Panc1 (cell line): ENCODE data around the gene IL36RN. TPM values are rescaled to one million over a fixed set of nuclear protein-coding genes. Genes with fewer than 3 reads are reported as not detected.

Source experiments
- ATAC-seq: fragments of 200-7000 bp; cut with Tn5 transposase; 2 replicates; pipeline ENCODE4 v1.9.1; 2020; ENCODE audit warnings: mild to moderate bottlenecking, moderate library complexity
- BruUV-seq: library from RNA; stranded (reverse); fragments of 400-500 nt; replicated peaks from 2 replicates; lab custom pipeline; 2021; lab: Mats Ljungman, UMichigan
- CTCF ChIA-PET: fragments of 300-600 bp; sonication (Branson Sonifier 250); formaldehyde crosslinking; loops from one replicate; lab custom pipeline; 2022; ENCODE audit warnings: antibody characterized with exemption; lab: Charles Lee
- POLR2A ChIA-PET: fragments of 300-600 bp; sonication (Branson Sonifier 250); formaldehyde crosslinking; loops from one replicate; lab custom pipeline; 2022; ENCODE audit warnings: antibody characterized with exemption; lab: Charles Lee
- DNase-seq: peaks from one replicate; pipeline ENCODE4 v3.0.0-alpha.2; 2010; ENCODE audit warnings: low read depth, low spot score
- H3K27ac ChIP-seq: 2 replicates; pipeline ENCODE4 v1.5.1; 2011; ENCODE audit warnings: mild to moderate bottlenecking, low read length, inconsistent platforms
- H3K27me3 ChIP-seq: fragments of 200-500 bp; sonication (Bioruptor generic); 2 replicates; pipeline ENCODE4 v1.6.0; 2014; ENCODE audit warnings: low read length, inconsistent platforms; ENCODE audit not compliant: control insufficient read depth, insufficient read depth
- H3K36me3 ChIP-seq: fragments of 200-500 bp; sonication (Bioruptor generic); 2 replicates; pipeline ENCODE4 v1.5.1; 2014; ENCODE audit warnings: inconsistent platforms, mild to moderate bottlenecking, low read length, moderate library complexity; ENCODE audit not compliant: control insufficient read depth, insufficient read depth
- H3K4me1 ChIP-seq: 2 replicates; pipeline ENCODE4 v1.5.1; 2011; ENCODE audit warnings: inconsistent platforms, mild to moderate bottlenecking, low read length, moderate library complexity; ENCODE audit not compliant: control insufficient read depth, insufficient read depth
- H3K4me3 ChIP-seq, 2 experiments: 2 replicates each; pipeline ENCODE4 v1.5.1; 2011 to 2012; ENCODE audit warnings: low read depth in 2 of 2, low read length in 2 of 2, mild to moderate bottlenecking in 2 of 2, inconsistent platforms in 1 of 2, moderate library complexity in 1 of 2
- H3K9me3 ChIP-seq: fragments of 200-500 bp; sonication (Bioruptor generic); 2 replicates; pipeline ENCODE4 v1.5.1; 2014; ENCODE audit warnings: low read depth, mild to moderate bottlenecking, inconsistent platforms, low read length, moderate library complexity; ENCODE audit not compliant: control insufficient read depth, insufficient read depth
- POLR2AphosphoS5 ChIP-seq: IDR thresholded peaks from 2 replicates; pipeline ENCODE4 v1.6.1; 2012; ENCODE audit warnings: mild to moderate bottlenecking, low read depth, low read length, moderate library complexity
- SIN3A ChIP-seq: IDR thresholded peaks from 2 replicates; pipeline ENCODE4 v1.6.1; 2012; ENCODE audit warnings: low read depth, mild to moderate bottlenecking, low read length, moderate library complexity, borderline replicate concordance; ENCODE audit not compliant: insufficient read depth
- TCF7L2 ChIP-seq: IDR thresholded peaks from 2 replicates; pipeline ENCODE4 v1.6.1; 2011; ENCODE audit warnings: mild to moderate bottlenecking, low read depth, low read length, inconsistent platforms
- in situ Hi-C: cut with HindIII; loops from 2 replicates; pipeline ENCODE4 v1.10.0; 2016; ENCODE audit warnings: low sequenced_read_pairs, low pct_unique_long_range_greater_than_20kb
- intact Hi-C: fragments of 100-400 bp; cut with micrococcal nuclease; formaldehyde crosslinking; loops from one replicate; pipeline ENCODE4 v1.10.0; 2022; ENCODE audit not compliant: unreplicated experiment
- total RNA-seq: library from RNA; stranded (reverse); gene quantifications from one replicate; pipeline ENCODE4 v1.2.1, GENCODE V29; 2021; ENCODE audit not compliant: unreplicated experiment
- TF ChIP-seq, protein P1 (sequence below), 2 experiments: IDR thresholded peaks; 2 replicates each; pipeline ENCODE4 v1.6.1; 2011 to 2012; ENCODE audit warnings: low read depth in 2 of 2, control low read depth in 1 of 2, low read length in 1 of 2, mild to moderate bottlenecking in 1 of 2, moderate library complexity in 1 of 2; ENCODE audit not compliant: insufficient read depth in 1 of 2
- TF ChIP-seq, protein P2 (sequence below): fragments of 450-650 bp; IDR thresholded peaks from 2 replicates; pipeline ENCODE4 v1.5.1; 2017; ENCODE audit warnings: mild to moderate bottlenecking

The IL36RN gene
- total RNA-seq, 1 experiment from 2014 or later: not detected

DNA sequence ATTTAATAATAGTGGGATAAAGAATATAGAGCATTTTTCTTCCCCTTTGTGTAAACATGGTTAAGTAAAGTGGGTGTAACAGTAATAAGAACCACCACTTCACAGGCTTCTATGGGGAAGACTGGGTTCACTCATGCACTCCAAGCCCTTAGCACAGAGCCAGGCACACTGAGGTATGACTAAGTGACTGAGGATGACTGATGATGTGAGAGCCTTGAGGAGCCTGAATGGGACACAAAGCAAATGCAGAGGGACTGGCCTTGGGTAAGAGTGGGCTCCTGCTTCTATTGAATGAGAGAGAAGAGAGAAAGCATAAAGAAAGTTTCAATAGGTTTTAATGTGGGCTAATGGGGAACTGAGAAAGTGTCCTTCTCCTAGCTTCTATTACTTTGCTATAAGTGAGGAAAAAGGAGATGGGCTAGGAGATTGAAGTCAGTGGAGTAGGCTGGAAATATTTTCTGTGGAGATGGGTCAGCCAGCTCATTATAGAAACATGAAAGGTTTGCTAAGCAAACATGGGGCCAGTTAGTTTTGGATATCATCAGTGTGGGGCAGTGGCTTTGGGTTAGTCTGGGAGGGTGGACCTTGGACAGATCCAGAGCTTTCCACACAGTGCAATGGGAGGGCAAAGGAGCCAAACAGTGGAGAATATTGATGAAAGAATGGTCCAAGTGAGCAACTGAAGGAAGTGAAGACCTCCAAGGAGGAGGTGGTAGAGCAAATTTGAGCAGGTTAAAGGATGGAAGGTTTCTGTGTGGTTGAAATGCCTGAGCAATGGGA, 29.4 kb downstream of the IL36RN start:
- Histone ChIP-seq H3K4me3 (no peak overlapping the region), H3K27me3 (peaks cover 23% of the 10 kb centered on the region), H3K9me3 (no peaks in the 10 kb centered on the region), H3K4me1 (no peaks in the 10 kb centered on the region), H3K36me3 (no peaks in the 10 kb centered on the region), H3K27ac (no peak overlapping the region)
- DNase-seq (no peak), ATAC-seq (no peak)
- intact Hi-C loops (no loop called here), in situ Hi-C loops (no loop called here)
- TF ChIP-seq, protein P1, sequence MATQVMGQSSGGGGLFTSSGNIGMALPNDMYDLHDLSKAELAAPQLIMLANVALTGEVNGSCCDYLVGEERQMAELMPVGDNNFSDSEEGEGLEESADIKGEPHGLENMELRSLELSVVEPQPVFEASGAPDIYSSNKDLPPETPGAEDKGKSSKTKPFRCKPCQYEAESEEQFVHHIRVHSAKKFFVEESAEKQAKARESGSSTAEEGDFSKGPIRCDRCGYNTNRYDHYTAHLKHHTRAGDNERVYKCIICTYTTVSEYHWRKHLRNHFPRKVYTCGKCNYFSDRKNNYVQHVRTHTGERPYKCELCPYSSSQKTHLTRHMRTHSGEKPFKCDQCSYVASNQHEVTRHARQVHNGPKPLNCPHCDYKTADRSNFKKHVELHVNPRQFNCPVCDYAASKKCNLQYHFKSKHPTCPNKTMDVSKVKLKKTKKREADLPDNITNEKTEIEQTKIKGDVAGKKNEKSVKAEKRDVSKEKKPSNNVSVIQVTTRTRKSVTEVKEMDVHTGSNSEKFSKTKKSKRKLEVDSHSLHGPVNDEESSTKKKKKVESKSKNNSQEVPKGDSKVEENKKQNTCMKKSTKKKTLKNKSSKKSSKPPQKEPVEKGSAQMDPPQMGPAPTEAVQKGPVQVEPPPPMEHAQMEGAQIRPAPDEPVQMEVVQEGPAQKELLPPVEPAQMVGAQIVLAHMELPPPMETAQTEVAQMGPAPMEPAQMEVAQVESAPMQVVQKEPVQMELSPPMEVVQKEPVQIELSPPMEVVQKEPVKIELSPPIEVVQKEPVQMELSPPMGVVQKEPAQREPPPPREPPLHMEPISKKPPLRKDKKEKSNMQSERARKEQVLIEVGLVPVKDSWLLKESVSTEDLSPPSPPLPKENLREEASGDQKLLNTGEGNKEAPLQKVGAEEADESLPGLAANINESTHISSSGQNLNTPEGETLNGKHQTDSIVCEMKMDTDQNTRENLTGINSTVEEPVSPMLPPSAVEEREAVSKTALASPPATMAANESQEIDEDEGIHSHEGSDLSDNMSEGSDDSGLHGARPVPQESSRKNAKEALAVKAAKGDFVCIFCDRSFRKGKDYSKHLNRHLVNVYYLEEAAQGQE (IDR thresholded peaks at IDR 0.05; ENCODE audit: insufficient read depth in 1 of 2, low read depth in 2 of 2, low read length in 1 of 2): no peak
- no peak for TF ChIP-seq TCF7L2
- TF ChIP-seq POLR2AphosphoS5: no peak
- TF ChIP-seq SIN3A: no peak
- TF ChIP-seq, protein P2, sequence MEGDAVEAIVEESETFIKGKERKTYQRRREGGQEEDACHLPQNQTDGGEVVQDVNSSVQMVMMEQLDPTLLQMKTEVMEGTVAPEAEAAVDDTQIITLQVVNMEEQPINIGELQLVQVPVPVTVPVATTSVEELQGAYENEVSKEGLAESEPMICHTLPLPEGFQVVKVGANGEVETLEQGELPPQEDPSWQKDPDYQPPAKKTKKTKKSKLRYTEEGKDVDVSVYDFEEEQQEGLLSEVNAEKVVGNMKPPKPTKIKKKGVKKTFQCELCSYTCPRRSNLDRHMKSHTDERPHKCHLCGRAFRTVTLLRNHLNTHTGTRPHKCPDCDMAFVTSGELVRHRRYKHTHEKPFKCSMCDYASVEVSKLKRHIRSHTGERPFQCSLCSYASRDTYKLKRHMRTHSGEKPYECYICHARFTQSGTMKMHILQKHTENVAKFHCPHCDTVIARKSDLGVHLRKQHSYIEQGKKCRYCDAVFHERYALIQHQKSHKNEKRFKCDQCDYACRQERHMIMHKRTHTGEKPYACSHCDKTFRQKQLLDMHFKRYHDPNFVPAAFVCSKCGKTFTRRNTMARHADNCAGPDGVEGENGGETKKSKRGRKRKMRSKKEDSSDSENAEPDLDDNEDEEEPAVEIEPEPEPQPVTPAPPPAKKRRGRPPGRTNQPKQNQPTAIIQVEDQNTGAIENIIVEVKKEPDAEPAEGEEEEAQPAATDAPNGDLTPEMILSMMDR: no peak
- POLR2A ChIA-PET: no interaction called here
- CTCF ChIA-PET: no interaction called here
- BruUV-seq: no TSS peak

DNA sequence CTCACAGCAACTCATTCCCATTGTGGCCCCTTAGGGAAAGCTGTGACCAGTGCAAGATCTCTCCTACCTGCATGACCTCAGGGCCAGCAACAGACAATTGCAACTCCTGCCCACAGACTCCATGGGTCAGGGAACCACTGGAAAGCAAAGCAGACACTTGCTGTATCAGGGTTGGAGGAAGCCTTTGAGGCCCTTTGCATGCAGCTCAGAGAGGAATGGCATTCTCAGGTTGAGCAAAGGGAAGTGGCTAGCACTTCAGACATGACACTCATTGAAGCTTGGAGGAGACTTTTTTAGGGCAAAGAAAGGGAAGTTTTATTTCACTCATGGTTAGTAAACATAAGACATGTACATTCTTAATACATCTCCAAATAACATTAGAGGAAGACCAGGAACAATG, 30.9 kb downstream of the IL36RN start:
- ATAC-seq: no peak
- DNase-seq: no peak
- in situ Hi-C loops: no loop called here
- no TSS peak for BruUV-seq
- H3K36me3 ChIP-seq: no peaks in the 10 kb centered on the region
- TF ChIP-seq SIN3A: no peak
- TF ChIP-seq TCF7L2: no peak
- TF ChIP-seq, protein P2: no peak
- TF ChIP-seq POLR2AphosphoS5: no peak
- TF ChIP-seq, protein P1 (IDR thresholded peaks at IDR 0.05; ENCODE audit: insufficient read depth in 1 of 2, low read depth in 2 of 2, low read length in 1 of 2): no peak
- no peaks in the 10 kb centered on the region for H3K4me1 ChIP-seq
- no peak overlapping the region for H3K4me3 ChIP-seq
- H3K27me3 ChIP-seq: peaks cover 26% of the 10 kb centered on the region
- ChIA-PET POLR2A (no interaction called here), CTCF (no interaction called here)
- intact Hi-C loops: no loop called here
- H3K27ac ChIP-seq: no peak overlapping the region
- no peaks in the 10 kb centered on the region for H3K9me3 ChIP-seq
